HepG2 (cell line): ENCODE results near the gene NDRG2. TPM values are rescaled to one million over a fixed set of nuclear protein-coding genes. Genes with fewer than 3 reads are reported as not detected.

ENCODE experiments used
- ASH2L ChIP-seq: fragments of 300-600, 200-600 bp; sonication (generic); IDR thresholded peaks from 2 replicates; pipeline ENCODE4 v1.7.0; 2017; ENCODE audit warnings: low read depth, mild to moderate bottlenecking, moderate library complexity, mixed read lengths, low read length; ENCODE audit not compliant: insufficient read length
- ERF ChIP-seq: IDR thresholded peaks from 2 replicates; pipeline ENCODE4 v1.6.1; 2018; ENCODE audit warnings: missing biosample characterization, missing genetic modification reagents
- HDAC2 ChIP-seq: sonication (generic); formaldehyde crosslinking; IDR thresholded peaks from 2 replicates; pipeline ENCODE4 v1.4.0; 2020; ENCODE audit warnings: missing genetic modification reagents
- IKZF4 ChIP-seq: sonication (generic); formaldehyde crosslinking; IDR thresholded peaks from 2 replicates; pipeline ENCODE4 v1.5.1; 2020; ENCODE audit warnings: borderline replicate concordance, mild to moderate bottlenecking, low read depth, missing genetic modification reagents; ENCODE audit errors: not compliant biosample characterization
- MEIS1 ChIP-seq: sonication (generic); formaldehyde crosslinking; IDR thresholded peaks from 2 replicates; pipeline ENCODE4 v1.9.0; 2021; ENCODE audit warnings: mild to moderate bottlenecking, missing genetic modification reagents, moderate library complexity, borderline replicate concordance
- MEIS2 ChIP-seq: sonication (generic); formaldehyde crosslinking; IDR thresholded peaks from 2 replicates; pipeline ENCODE4 v1.9.0; 2021; ENCODE audit warnings: mild to moderate bottlenecking, missing genetic modification reagents
- NRL ChIP-seq: sonication (generic); formaldehyde crosslinking; IDR thresholded peaks from 2 replicates; pipeline ENCODE4 v1.5.0; 2020; ENCODE audit warnings: missing genetic modification reagents, mild to moderate bottlenecking, moderate library complexity, borderline replicate concordance
- RAD21 ChIP-seq: fragments of 450-650 bp; formaldehyde crosslinking; IDR thresholded peaks from 2 replicates; pipeline ENCODE4 v1.5.0; 2020; ENCODE audit warnings: mild to moderate bottlenecking
- RAD51 ChIP-seq: fragments of 450-650 bp; IDR thresholded peaks from 2 replicates; pipeline ENCODE4 v1.6.1; 2016; ENCODE audit warnings: borderline replicate concordance
- ZFP1 ChIP-seq: IDR thresholded peaks from 2 replicates; pipeline ENCODE4 v1.6.1; 2016
- ZNF562 ChIP-seq: sonication (generic); formaldehyde crosslinking; IDR thresholded peaks from 2 replicates; pipeline ENCODE4 v1.8.0; 2022; ENCODE audit warnings: missing genetic modification reagents, borderline replicate concordance
- ZNF564 ChIP-seq: sonication (generic); formaldehyde crosslinking; IDR thresholded peaks from 2 replicates; pipeline ENCODE4 v1.8.1; 2023; ENCODE audit warnings: mild to moderate bottlenecking, missing genetic modification reagents
- ZNF614 ChIP-seq: IDR thresholded peaks from 2 replicates; pipeline ENCODE4 v1.6.1; 2018; ENCODE audit warnings: missing biosample characterization, missing genetic modification reagents, inconsistent platforms, borderline replicate concordance
- polyA plus RNA-seq, 8 experiments: library from polyadenylated mRNA; depleted of rRNA in 3 of 8; stranded (reverse) in 7 of 8; unstranded in 1 of 8; fragments of >200 nt; fragmentation: Illumina TruSeq in 4 of 8; extraction: Trizol in 4 of 8; gene quantifications; 2 replicates each; pipeline versions ENCODE4 v1.2.1 to v1.2.3, GENCODE V29; 2011 to 2016; ENCODE audit warnings: low read depth in 4 of 8, missing spikeins in 1 of 8, mixed read lengths in 1 of 8; ENCODE audit not compliant: insufficient read depth in 1 of 8
- total RNA-seq, 5 experiments: library from RNA; depleted of rRNA; stranded (reverse); fragments of >200 nt; fragmentation: Illumina TruSeq; extraction: Trizol; gene quantifications; 2 replicates each; pipeline ENCODE4 v1.2.3, GENCODE V29; 2016; ENCODE audit warnings: low read depth in 1 of 5
- TF ChIP-seq, protein P1 (sequence below): sonication (generic); formaldehyde crosslinking; IDR thresholded peaks from 2 replicates; pipeline ENCODE4 v1.9.0; 2021; ENCODE audit warnings: missing genetic modification reagents, borderline replicate concordance
- TF ChIP-seq, protein P2 (sequence below): sonication (generic); formaldehyde crosslinking; IDR thresholded peaks from 2 replicates; pipeline ENCODE4 v1.8.1; 2023; ENCODE audit warnings: missing genetic modification reagents, inconsistent platforms, borderline replicate concordance
- TF ChIP-seq, protein P3 (sequence below): IDR thresholded peaks from 2 replicates; pipeline ENCODE4 v1.6.1; 2018; ENCODE audit warnings: missing genetic modification reagents, mild to moderate bottlenecking, missing compliant biosample characterization
- TF ChIP-seq, protein P4 (sequence below): IDR thresholded peaks from 2 replicates; pipeline ENCODE4 v1.6.1; 2016
- TF ChIP-seq, protein P5 (sequence below): sonication (generic); formaldehyde crosslinking; IDR thresholded peaks from 2 replicates; pipeline ENCODE4 v1.4.0; 2020; ENCODE audit warnings: mild to moderate bottlenecking, missing genetic modification reagents
- TF ChIP-seq, protein P6 (sequence below): sonication (generic); formaldehyde crosslinking; IDR thresholded peaks from 2 replicates; pipeline ENCODE4 v1.4.0; 2020; ENCODE audit warnings: missing genetic modification reagents
- TF ChIP-seq, protein P7 (sequence below): sonication (generic); formaldehyde crosslinking; IDR thresholded peaks from 2 replicates; pipeline ENCODE4 v1.5.0; 2020; ENCODE audit warnings: mild to moderate bottlenecking, missing genetic modification reagents, moderate library complexity

NDRG2 gene
- total and polyA plus RNA-seq, 2 of the 13 experiments (the other 11 are each of a cell fraction or from before 2014, with no cell fraction given) = 27.2 to 189 TPM

DNA sequence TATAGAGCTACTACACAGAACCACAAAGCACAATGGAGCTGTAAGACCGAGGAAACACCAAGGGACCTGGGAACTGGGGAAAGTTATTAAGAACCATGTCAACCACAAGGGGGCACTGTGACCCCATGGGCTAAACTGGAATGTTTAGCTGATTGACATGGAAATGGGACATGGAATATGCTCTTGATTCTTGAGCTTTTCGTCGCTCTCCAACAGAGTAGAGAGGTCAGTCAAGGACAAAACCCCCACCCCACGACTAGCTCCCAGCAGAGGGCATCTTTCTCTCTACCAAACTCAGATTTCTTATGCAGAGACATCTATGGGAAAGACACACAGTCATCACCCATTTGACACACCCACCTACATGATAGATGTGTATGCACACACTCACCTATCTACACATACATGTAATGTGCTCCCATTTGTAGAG, 10.1 kb downstream of the NDRG2 start (continued):
- TF ChIP-seq, protein P1, sequence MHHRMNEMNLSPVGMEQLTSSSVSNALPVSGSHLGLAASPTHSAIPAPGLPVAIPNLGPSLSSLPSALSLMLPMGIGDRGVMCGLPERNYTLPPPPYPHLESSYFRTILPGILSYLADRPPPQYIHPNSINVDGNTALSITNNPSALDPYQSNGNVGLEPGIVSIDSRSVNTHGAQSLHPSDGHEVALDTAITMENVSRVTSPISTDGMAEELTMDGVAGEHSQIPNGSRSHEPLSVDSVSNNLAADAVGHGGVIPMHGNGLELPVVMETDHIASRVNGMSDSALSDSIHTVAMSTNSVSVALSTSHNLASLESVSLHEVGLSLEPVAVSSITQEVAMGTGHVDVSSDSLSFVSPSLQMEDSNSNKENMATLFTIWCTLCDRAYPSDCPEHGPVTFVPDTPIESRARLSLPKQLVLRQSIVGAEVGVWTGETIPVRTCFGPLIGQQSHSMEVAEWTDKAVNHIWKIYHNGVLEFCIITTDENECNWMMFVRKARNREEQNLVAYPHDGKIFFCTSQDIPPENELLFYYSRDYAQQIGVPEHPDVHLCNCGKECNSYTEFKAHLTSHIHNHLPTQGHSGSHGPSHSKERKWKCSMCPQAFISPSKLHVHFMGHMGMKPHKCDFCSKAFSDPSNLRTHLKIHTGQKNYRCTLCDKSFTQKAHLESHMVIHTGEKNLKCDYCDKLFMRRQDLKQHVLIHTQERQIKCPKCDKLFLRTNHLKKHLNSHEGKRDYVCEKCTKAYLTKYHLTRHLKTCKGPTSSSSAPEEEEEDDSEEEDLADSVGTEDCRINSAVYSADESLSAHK (CRISPR knock-in tag) = no peak
- TF ChIP-seq ZNF564 (CRISPR knock-in tag) (no peak), ZNF562 (no peak), ERF (CRISPR knock-in tag) (0 out of 2 replicates have a peak, but pooled peaks have one; percentile 32), NRL (CRISPR knock-in tag) (no peak), RAD21 (CRISPR knock-in tag) (peak; percentile 99), HDAC2 (CRISPR knock-in tag) (0 out of 2 replicates have a peak, but pooled peaks have one; percentile 27), ASH2L (no peak), MEIS2 (CRISPR knock-in tag) (peak; percentile 88), IKZF4 (CRISPR knock-in tag) (no peak), MEIS1 (CRISPR knock-in tag) (peak; percentile 60; the same call in 1 of the 2 replicates), RAD51 (no peak), ZFP1 (peak; percentile 81), ZNF614 (peak; percentile 93)
- TF ChIP-seq, protein P2, sequence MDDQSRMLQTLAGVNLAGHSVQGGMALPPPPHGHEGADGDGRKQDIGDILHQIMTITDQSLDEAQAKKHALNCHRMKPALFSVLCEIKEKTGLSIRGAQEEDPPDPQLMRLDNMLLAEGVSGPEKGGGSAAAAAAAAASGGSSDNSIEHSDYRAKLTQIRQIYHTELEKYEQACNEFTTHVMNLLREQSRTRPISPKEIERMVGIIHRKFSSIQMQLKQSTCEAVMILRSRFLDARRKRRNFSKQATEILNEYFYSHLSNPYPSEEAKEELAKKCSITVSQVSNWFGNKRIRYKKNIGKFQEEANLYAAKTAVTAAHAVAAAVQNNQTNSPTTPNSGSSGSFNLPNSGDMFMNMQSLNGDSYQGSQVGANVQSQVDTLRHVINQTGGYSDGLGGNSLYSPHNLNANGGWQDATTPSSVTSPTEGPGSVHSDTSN = no peak
- TF ChIP-seq, protein P3, sequence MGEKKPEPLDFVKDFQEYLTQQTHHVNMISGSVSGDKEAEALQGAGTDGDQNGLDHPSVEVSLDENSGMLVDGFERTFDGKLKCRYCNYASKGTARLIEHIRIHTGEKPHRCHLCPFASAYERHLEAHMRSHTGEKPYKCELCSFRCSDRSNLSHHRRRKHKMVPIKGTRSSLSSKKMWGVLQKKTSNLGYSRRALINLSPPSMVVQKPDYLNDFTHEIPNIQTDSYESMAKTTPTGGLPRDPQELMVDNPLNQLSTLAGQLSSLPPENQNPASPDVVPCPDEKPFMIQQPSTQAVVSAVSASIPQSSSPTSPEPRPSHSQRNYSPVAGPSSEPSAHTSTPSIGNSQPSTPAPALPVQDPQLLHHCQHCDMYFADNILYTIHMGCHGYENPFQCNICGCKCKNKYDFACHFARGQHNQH (CRISPR knock-in tag) = peak; percentile 76; the same call in 1 of the 2 replicates
- TF ChIP-seq, protein P4, sequence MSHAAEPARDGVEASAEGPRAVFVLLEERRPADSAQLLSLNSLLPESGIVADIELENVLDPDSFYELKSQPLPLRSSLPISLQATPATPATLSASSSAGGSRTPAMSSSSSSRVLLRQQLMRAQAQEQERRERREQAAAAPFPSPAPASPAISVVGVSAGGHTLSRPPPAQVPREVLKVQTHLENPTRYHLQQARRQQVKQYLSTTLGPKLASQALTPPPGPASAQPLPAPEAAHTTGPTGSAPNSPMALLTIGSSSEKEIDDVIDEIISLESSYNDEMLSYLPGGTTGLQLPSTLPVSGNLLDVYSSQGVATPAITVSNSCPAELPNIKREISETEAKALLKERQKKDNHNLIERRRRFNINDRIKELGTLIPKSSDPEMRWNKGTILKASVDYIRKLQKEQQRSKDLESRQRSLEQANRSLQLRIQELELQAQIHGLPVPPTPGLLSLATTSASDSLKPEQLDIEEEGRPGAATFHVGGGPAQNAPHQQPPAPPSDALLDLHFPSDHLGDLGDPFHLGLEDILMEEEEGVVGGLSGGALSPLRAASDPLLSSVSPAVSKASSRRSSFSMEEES = peak; percentile 37; the same call in 1 of the 2 replicates
- TF ChIP-seq, protein P5, sequence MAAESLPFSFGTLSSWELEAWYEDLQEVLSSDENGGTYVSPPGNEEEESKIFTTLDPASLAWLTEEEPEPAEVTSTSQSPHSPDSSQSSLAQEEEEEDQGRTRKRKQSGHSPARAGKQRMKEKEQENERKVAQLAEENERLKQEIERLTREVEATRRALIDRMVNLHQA = no peak
- TF ChIP-seq, protein P6, sequence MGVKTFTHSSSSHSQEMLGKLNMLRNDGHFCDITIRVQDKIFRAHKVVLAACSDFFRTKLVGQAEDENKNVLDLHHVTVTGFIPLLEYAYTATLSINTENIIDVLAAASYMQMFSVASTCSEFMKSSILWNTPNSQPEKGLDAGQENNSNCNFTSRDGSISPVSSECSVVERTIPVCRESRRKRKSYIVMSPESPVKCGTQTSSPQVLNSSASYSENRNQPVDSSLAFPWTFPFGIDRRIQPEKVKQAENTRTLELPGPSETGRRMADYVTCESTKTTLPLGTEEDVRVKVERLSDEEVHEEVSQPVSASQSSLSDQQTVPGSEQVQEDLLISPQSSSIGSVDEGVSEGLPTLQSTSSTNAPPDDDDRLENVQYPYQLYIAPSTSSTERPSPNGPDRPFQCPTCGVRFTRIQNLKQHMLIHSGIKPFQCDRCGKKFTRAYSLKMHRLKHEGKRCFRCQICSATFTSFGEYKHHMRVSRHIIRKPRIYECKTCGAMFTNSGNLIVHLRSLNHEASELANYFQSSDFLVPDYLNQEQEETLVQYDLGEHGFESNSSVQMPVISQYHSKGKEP = 0 out of 2 replicates have a peak, but pooled peaks have one; percentile 45
- TF ChIP-seq, protein P7, sequence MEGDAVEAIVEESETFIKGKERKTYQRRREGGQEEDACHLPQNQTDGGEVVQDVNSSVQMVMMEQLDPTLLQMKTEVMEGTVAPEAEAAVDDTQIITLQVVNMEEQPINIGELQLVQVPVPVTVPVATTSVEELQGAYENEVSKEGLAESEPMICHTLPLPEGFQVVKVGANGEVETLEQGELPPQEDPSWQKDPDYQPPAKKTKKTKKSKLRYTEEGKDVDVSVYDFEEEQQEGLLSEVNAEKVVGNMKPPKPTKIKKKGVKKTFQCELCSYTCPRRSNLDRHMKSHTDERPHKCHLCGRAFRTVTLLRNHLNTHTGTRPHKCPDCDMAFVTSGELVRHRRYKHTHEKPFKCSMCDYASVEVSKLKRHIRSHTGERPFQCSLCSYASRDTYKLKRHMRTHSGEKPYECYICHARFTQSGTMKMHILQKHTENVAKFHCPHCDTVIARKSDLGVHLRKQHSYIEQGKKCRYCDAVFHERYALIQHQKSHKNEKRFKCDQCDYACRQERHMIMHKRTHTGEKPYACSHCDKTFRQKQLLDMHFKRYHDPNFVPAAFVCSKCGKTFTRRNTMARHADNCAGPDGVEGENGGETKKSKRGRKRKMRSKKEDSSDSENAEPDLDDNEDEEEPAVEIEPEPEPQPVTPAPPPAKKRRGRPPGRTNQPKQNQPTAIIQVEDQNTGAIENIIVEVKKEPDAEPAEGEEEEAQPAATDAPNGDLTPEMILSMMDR (CRISPR knock-in tag) = peak; percentile 99
